ENCODE data around the gene COMMD1. TPM values are rescaled to one million over a fixed set of nuclear protein-coding genes. Genes with fewer than 3 reads are reported as not detected.
"Not testable (repeated sequence)": the region's sequence is repeated elsewhere in the genome, so short reads cannot be mapped to it uniquely, and the experiment has no call there.

COMMD1 gene
- total RNA-seq, 1 experiment from 2014 or later, result 49.9 TPM

DNA sequence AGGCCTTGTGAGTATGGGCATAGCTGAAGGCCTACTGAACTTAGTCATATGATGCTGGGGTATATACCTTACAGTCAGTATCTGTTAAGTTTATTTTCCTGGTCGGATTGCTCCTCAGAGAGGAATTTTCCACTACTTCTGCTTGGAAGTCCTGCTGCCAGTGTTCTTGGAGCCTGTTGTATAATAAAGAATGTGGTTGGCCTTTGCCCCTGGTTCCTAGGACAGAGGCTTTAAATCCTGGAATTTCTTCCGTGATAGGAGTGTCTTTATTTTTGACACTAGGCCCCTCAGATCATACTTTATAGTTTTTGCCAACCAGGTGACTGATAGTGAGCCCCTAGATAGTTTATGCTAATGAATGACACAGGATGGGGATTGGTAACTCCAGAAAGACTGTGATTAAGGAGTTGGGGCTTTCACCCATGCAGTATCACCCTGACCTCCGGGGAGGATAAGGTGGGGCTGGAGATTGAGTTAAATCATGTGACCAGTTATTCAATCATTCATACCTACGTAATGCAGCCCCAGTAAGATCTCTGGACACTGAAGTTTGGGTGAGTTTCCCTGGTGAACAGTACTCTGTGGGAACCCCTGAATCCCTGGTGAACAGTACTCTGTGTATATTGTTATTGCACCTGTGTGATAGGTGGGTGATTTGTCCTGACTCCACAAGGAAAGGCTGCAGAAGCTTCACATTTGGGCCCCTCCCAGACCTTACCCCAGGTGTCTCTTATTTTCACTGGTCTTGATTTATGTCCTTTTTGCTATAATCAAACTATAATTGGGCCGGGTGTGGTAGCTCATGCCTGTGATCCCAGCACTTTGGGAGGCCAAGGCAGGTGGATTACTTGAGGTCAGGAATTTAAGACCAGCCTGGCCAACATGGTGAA, 56.9 kb downstream of the COMMD1 start:
- DNase-seq (ENCODE audit: low read depth), result no peak

DNA sequence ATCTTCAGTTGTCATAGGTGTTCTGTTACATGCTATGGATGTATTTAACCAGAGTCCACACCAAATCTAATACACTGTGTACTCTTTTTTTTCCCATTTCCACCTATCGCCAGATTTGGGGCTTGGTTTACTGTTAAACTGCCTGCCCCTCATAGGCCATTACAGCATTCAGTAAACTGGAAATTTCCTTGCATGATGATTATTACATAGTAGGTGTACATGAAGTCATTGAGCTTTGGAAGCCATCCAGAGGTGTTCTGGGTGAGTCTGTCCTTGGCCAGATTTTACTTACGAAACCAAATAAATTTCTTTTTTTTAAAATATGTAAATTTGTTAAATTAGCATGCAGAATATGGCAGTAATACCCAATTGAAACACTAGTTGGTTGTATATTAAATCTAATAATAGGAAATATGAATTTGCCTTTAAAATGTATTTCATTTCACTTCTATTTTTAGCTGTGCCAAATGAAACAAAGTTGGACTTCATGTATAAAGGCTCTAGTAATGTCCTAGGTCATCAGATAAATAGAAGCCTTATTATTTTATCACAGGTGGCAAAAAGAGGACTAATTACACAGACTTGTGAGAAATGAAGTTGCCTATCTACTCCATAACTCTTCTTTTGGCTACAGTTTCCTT, 60.7 kb downstream of the COMMD1 start:
- no peak for DNase-seq (ENCODE audit: low read depth)

DNA sequence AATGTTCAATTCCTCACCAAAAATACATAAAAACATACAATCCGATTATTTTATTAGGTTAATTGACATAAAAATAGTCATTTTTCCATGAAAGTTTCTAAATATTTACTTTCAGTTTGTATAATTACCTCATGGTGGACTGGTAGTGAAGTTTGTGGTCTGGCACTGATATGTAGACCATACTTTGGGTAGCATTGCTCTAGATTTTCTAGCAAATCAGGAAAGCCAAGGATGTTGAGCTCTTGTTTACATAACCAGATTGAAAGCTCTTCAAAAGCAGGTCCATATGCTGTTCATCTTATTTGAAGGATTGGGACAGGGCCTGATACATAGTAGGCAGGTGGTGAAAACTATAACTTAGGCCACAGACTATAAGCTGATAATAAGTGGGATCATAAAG, 61.8 kb downstream of the COMMD1 start:
- no peak for DNase-seq (ENCODE audit: low read depth)

DNA sequence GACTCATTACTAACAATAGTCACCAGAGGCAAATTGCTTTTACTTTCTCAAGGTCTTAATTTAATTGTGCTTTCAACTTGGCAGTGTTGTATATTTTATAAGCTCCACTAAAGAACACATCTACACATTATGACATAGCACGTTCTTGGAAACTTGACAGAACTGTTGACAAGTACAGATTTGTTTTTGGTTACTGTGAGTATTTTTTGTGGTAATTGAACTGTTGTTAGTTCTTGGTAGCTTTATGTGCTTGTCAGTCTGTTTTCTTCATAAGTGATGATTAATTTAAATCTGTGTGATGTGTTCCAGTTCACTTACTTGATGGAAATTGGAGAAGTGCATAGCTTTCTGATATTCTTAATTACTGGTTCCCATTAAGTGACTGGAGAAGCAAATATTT, 63.9 kb downstream of the COMMD1 start:
- DNase-seq (ENCODE audit: low read depth), result no peak

DNA sequence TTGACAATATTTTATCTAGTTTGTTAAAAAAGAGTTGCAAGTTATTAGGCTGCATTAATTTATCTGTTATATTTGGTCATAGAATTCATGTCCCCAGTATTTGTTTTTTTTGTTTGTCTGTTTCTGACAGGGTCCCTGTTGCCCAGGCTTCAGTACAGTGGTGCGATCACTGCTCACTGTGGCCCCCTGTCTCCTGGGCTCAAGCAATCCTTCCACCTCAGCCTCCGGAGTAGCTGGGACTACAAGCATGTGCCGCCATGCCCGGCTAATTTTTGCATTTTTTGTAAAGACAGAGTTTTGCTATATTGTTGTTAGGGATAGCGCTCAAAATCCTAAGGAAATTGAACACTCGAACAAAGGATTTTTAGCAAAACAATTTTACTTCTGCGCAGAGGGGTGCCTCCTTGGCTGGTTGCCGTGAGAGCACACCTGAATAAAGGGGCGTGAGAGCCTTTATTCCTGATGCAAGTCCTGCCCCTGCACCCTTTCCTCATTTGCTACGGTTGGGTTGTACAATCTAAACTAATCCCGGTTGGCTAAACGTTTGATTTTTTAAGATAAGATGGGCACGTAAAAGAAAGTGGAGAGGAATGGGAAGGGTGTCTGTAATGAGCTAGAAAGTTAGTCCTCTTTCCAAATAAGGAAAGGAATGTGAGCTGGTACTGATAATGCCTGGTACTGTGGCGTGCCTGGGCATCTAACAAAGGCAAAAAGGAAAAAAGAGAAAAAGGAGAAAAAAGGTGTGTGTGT, 65.5 kb downstream of the COMMD1 start:
- no peak for DNase-seq (ENCODE audit: low read depth)

DNA sequence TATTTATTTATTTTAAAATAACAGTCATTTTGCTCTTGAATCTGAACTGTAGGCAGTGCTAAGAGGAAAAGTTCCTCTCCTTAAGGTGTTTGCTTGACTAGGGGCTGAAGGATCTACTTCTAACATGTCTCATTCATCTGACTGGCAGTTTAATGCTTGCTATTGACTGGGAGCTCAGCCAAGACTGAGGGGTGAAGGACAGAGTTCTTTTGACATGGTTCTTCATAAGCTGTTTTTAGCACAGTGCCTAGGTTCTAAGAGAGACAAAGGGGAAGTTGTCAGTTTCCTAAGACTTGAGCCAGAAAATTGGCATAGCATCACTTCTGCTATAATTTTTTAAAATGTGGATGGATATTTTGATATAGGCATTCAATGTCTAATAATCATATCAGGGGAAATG, 73.0 kb downstream of the COMMD1 start:
- DNase-seq (ENCODE audit: low read depth), result no peak

DNA sequence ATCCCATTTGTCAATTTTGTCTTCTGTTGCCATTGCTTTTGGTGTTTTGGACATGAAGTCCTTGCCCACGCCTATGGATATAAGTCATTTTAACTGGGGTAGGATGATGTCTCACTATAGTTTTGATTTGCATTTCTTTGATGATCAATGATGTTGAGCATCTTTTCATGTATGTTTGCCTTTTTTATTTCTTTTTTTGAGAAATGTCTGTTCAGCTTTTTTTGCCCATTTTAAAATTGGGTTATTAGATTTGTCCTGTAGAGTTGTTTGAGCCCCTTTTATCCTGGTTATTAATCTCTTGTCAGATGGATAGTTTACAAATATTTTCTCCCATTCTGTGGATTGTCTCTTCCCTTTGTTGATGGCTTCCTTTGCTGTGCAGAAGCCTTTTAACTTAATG, 75.3 kb downstream of the COMMD1 start:
- no peak for DNase-seq (ENCODE audit: low read depth)

DNA sequence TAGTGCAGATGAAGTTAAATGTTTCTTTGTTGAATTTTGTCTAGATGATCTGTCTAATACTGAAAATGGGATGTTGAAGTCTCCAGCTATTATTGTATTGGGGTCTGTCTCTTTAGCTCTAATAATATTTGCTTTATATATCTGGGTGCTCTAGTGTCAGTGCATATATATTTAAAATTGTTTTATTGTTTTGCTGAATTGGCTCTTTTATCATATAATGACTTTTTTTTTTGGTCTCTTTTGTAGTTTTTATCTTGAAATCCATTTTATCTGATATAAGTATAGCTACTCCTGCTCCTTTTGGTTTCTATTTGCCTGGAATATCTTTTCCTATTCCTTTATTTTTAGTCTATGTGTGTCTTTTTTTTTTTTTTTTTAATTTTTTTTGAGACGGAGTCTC, 79.2 kb downstream of the COMMD1 start:
- DNase-seq (ENCODE audit: low read depth), result no peak

DNA sequence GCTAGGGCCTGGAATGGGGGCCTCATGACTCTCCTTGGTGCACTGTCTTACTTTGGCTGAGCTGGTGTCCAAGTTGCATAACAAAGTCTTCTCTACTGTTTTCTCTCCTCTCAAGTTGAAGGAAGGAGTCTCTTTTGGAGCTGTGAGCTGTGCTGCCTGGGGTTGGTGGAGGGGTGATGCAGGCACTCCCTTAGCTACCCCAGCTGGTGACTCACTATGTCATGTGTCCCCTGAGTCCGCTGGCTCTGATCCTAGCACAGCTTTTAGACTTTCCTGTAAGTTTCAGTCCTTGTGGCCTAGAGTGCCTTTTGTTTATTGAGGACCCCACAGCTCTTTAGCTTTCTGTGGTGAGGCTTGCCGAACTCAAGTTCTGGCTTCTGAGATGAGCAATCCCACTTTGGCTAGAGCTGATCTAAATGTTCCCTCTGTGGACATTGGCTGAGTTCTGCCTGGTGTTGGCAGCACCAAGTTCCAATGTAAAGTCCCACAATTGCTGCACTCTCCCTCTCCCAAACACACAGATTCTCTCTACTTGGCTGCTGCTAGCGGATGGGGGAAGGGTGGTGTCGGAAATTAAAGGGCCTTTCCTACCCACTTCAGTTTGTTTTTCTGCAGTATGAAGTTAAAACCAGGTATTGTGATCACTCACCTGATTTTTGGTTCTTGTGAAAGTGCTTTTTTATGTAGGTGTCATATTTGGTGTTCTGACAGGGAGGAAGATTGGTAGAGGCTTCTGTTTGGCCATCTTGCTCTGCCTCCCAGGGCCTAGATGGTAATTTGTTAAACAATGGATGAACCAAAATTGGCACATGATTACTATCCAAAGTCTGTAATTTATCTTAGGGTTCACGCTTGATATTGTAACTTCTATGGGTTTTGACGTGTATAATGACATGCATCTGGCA, 83.2 kb downstream of the COMMD1 start:
- peak; percentile 33 for DNase-seq (ENCODE audit: low read depth)

DNA sequence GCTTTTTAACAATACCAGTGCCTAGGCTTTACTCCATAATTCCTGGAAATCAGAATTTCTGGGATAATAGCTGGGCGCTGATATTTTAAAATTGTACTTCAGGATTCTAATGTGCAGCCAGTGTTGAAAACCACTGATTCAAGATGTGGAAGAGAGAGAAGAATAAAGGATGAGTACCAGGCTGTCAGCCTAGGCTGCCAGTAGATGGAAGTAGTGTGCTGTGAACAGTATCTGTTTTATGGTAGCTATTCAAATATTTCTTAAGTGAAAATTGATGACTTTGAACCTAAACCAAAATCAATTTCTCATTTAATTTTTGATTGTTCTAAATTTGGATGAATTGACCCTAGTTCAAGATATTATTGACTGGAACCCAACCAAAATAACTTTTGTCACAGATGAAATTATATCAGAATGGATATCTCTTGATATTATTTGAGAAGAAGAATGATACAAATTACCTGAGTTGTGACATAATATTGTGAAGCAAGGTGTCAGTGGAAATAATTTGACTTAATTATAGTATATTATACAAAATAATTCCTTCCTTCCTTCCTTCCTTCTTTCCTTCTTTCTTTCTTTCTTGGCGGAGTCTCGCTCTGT, 88.0 kb downstream of the COMMD1 start:
- peak; percentile 44 for DNase-seq (ENCODE audit: low read depth)

DNA sequence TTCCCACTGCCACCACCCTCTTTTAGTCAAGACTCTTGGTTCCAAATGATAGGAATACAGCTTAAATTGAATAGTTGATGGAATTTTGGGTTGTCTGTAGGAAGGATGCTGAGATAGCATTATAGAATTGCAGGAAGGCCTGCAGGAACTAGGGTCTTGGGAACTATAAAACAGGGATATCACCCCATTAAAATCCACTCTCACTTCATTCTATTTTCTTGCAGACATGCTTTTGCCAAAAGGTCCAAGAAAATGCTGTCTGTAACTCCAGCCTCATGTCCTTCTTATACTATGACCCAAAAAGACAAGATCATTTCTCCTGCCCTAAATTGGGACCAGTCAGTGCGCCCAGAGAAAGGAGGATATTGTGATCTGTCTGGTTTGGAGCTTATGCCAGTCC, 89.1 kb downstream of the COMMD1 start:
- no peak for DNase-seq (ENCODE audit: low read depth)

DNA sequence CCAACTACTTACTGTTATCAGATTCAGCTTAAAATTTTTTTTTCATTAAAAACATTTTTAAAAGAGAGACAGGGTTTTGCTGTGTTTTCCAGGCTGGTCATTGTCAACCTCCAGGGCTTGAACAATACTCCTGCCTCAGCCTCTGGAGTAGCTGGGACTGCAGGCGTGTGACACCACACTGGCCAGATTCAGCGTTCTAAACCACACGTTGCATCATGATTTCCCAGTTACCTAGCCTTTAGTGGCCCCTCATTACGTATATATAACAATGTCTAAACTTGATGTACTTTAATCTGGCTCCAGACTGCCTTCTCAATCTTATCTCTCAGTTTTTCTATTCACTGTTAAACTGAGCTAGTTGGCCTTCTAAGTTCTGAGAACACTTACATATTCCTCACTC, 89.6 kb downstream of the COMMD1 start:
- no peak for DNase-seq (ENCODE audit: low read depth)

DNA sequence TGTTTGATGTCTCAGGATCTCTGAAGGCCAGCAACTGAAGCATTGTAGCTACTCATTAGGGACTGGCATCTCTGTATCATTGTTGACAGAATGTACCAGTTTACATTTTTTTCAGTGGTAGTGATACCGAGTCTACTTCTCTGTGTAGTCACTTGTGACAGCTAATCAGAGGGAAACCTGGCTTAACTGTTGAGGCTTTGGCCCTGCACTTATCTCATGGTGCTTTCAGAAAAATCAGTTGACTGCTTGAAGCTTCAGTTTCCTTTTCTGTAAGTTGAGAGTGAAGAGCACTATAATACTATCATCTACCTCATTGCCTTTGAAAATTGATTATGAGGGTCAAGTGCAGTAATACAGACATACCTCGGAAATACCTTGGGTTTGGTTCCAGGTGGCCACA, 90.0 kb downstream of the COMMD1 start:
- no peak for DNase-seq (ENCODE audit: low read depth)

DNA sequence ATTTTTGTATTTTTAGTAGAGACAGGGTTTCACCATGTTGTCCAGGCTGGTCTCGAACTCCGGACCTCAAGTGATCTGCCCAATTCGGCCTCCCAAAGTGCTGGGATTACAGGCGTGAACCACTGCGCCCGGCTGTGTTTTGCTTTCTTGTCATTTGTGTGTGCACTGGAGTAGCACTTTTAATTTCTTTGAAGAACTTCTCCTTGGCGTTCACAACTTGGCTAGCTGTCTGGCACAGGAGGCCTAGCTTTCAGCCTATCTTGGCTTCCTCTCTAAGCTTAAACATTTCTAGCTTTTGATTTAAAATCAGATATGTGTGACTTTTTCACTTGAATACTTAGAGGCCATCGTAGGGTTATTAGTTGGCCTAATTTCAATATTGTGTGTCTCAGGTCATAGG, 93.0 kb downstream of the COMMD1 start:
- DNase-seq (ENCODE audit: low read depth), result no peak

DNA sequence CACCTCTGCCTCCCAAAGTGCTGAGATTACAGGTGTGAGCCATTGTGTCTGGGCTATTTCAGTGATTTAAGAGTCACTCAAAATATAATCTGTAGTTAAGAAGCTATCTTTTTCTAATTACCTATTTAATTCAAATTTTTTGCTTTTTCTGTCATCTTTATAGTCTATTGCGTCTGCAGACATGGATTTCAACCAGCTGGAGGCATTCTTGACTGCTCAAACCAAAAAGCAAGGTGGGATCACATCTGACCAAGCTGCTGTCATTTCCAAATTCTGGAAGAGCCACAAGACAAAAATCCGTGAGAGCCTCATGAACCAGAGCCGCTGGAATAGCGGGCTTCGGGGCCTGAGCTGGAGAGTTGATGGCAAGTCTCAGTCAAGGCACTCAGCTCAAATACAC, 95.1 kb downstream of the COMMD1 start:
- DNase-seq (ENCODE audit: low read depth), result no peak

DNA sequence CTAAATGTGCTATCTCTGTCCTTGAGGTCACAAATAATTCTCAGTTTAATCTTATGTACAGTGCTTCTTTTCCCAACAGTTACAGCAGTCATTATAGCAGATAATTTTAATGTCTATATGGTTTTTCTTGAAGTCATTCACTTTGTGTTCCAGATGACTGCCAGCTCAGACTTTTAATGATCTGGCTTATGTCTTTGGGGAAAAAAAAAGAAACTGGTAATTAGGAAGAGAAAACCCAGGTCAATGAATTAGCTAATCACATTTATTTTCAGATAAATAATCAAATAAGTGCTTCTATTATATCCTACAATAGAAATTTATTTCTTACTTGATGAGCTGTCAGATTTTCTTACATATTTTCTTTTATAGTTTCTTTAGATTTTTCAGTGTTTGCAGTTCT, 96.0 kb downstream of the COMMD1 start:
- no peak for DNase-seq (ENCODE audit: low read depth)

DNA sequence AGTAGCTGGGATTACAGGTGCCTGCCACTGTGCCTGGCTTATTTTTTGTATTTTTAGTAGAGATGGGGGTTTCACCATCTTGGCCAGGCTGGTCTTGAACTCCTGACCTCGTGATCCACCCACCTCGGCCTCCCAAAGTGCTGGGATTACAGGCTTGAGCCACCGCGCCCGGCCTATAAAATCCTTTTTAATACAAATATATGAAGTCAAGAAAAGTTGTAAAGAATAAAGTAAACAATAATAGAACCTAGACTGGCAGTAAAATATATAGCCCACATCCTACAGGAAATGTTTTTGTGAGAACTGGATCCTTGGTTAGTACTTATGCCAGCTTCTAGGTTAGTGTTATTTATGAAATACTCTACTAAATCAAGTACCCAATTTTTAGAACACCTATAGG, 99.0 kb downstream of the COMMD1 start:
- DNase-seq (ENCODE audit: low read depth), result not testable (repeated sequence)

DNA sequence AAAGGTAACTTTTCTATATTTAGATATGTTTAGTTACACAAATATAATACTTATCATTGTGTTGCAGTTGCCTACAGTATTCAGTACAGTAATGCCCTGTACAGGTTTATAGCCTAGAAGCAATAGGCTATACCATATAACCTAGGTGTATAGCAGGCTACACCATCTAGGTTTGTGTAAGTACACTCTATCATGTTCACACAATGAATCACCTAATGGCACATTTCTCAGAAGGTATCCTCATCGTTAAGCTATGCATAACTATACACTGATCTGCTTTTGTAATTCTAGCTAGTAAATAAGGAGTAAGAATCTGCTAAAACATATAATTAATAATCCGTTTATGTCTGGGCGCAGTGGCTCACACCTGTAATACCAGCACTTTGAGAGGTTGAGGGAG, 102.1 kb downstream of the COMMD1 start:
- DNase-seq (ENCODE audit: low read depth), result no peak

DNA sequence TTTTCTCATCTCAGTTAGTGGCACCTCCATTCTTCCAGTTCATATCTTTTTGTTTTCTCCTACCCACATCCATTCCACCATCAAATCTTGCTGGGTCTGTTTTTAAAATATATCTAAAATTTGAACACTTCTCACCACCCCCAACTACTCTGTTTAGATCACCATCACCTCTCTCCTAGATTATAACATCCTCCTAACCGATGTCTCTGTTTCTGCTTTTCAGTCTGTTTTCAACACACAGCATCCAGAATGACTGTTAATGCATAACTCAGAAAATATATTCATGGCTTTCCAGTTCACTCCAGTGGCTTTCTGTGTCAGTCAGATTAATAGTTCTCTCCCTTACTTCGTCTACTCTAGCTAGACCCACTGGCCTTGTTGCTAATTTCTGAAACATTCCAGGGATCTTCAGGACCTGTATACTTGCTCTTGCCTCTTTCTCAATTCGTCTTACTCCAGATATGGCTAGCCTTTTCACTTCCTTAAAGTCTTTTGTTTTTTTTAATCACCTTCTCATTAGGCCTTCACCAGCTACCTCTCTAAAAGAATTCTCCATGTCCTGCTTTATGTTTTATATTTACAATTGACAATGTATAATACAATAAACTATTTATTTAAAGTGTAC, 105.3 kb downstream of the COMMD1 start:
- no peak for DNase-seq (ENCODE audit: low read depth)

DNA sequence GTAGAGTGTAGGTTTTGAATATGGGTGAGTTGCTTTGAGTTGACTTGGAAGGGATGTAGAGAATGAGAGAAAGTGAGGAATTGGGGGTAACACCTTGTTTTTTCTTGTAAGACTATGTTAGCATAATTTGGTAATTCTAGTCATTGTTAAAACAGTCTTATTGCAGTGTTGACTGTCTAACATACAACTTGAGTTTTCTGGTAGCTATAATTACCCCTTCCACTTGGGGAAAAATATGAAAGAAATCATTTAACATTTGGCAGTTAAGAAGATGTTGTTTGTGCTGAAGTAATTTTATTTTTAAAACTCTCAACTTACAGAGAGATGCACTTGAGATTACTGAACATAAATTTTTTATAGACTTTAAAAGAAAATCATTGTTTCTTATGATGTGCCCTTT, 108.2 kb downstream of the COMMD1 start:
- DNase-seq (ENCODE audit: low read depth), result no peak

DNA sequence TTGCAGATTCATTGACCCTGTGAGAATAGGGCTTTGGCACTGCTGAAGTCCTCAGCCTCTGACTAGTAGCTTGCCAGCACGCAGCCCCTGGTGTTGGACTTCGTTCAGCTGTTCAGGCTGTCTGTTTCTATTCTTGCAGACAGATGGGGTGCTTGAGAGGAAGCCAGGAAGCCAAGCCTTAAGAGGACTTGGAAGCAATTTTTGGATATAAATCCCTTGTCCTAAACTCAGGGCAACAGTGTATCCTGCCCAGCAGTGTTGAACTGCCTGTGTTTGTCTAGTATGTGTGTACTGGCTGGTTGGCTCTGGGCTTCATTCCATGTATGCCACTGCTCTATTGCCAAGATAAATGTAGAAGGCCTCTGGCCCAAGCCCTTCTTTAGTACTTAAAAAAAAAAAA, 108.6 kb downstream of the COMMD1 start:
- DNase-seq (ENCODE audit: low read depth), result peak; percentile 82

All from LHCN-M2 (cell line).